Measurements from ENCODE around the gene C6orf141. TPM values are rescaled to one million over a fixed set of nuclear protein-coding genes. Genes with fewer than 3 reads are reported as not detected.
A peak's percentile ranks its signal among the peaks of the same experiment; 100 is the strongest.

The C6orf141 gene
- polyA plus RNA-seq, 1 experiment: not detected

DNA sequence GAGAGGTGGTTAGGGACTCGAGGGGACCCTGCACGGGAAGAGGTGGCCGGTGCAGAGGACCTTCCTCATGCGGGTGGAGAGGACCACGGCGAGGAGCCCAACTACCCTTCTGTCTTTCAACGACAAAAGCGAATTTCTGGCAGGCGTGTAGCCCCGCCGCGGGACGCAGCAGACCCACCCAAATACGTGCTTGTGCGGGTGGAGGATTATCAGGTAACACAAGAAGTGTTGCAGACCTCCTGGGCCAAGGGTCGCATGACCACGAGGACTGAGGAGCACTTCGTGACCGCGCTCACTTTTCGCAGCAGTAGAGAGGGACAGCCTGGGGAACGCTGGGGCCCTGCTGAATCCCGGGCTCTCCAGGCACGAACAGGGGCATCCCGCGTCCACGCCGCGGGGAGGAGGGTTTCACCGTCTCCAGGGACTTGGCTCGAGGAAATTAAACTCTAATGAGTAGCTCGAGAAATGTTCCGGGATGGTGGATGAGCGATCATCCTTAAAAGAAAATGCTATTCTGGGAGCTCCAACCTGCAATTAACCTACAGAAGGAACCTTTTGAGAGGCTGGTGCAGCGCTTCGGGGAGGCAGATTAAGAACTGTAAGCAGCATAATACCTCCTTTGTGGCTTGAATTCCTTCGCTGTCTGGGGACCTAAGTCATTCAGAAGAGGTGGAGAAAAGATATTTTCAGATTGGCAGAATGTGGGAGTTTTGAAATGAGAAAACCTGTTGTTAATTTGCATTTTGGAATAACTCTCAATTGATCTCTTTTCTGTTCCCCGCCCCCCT, 804 bp downstream of the C6orf141 start:
- TF ChIP-seq, protein P1, sequence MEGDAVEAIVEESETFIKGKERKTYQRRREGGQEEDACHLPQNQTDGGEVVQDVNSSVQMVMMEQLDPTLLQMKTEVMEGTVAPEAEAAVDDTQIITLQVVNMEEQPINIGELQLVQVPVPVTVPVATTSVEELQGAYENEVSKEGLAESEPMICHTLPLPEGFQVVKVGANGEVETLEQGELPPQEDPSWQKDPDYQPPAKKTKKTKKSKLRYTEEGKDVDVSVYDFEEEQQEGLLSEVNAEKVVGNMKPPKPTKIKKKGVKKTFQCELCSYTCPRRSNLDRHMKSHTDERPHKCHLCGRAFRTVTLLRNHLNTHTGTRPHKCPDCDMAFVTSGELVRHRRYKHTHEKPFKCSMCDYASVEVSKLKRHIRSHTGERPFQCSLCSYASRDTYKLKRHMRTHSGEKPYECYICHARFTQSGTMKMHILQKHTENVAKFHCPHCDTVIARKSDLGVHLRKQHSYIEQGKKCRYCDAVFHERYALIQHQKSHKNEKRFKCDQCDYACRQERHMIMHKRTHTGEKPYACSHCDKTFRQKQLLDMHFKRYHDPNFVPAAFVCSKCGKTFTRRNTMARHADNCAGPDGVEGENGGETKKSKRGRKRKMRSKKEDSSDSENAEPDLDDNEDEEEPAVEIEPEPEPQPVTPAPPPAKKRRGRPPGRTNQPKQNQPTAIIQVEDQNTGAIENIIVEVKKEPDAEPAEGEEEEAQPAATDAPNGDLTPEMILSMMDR (IDR thresholded peaks at IDR 0.05; ENCODE audit: low read depth, low read length): no peak
- ChIA-PET POLR2A (no interaction called here), CTCF (interaction anchor here (2.9 to 14.7 kb wide), 3 partner anchors 10 to 55 kb away, joined by 7 to 177 read pairs (median 26); no protein-coding TSS in a partner anchor)
- DNase-seq (ENCODE audit: low read depth, low spot score): no peak
- Histone ChIP-seq H3K27me3 (ENCODE audit: control insufficient read depth, insufficient read depth, low read length) (peaks cover 16% of the 10 kb centered on the region), H3K27ac (ENCODE audit: low read depth, low read length) (no peak overlapping the region), H3K4me3 (ENCODE audit: low read depth, low read length) (peak overlapping the region; percentile 43), H3K9me3 (ENCODE audit: control insufficient read depth, insufficient read depth, low read length) (no peaks in the 10 kb centered on the region; the same call in 1 of the 2 replicates)

DNA sequence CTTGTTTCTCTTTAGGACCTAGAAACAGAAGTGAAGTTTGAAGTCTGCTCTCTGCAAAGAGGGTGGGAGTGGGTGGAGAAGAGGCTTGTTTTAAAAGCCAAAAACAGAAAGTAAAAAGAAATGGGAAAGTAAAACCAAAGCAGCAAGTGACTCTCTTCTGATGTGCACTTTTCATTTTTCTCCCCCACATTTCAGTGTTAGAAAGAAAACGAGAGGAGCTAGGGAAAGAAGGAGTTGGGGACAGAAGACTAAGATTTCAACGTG, 1.3 kb downstream of the C6orf141 start:
- ChIA-PET CTCF (interaction anchor here (2.9 to 14.7 kb wide), 3 partner anchors 10 to 55 kb away, joined by 7 to 177 read pairs (median 26); no protein-coding TSS in a partner anchor), POLR2A (no interaction called here)
- no peaks in the 10 kb centered on the region; the same call in 1 of the 2 replicates for H3K9me3 ChIP-seq (ENCODE audit: control insufficient read depth, insufficient read depth, low read length)
- no peak for DNase-seq (ENCODE audit: low read depth, low spot score)
- H3K27me3 ChIP-seq (ENCODE audit: control insufficient read depth, insufficient read depth, low read length): peaks cover 16% of the 10 kb centered on the region
- no peak overlapping the region for H3K4me3 ChIP-seq (ENCODE audit: low read depth, low read length)
- TF ChIP-seq, protein P1 (IDR thresholded peaks at IDR 0.05; ENCODE audit: low read depth, low read length): no peak
- no peak overlapping the region for H3K27ac ChIP-seq (ENCODE audit: low read depth, low read length)

DNA sequence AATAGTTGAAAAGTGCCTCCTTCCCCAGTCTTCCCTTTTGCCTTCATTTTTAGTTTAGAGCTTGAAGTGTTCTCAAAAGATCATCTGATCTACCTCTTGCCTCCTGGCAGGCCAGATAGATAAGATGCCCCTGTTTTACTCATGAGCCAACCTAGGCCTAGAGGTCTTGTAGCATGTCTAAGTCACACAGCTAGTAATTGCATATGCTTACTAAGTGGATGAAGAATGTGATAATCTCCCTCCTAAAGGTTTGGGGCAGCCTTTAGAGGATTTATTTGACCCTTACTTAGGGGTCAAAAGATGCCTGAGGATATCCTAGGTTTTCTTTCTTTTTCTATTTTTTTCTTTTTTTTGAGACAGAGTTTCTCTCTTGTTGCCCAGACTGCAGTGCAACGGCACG, 2.1 kb downstream of the C6orf141 start:
- POLR2A ChIA-PET: no interaction called here

DNA sequence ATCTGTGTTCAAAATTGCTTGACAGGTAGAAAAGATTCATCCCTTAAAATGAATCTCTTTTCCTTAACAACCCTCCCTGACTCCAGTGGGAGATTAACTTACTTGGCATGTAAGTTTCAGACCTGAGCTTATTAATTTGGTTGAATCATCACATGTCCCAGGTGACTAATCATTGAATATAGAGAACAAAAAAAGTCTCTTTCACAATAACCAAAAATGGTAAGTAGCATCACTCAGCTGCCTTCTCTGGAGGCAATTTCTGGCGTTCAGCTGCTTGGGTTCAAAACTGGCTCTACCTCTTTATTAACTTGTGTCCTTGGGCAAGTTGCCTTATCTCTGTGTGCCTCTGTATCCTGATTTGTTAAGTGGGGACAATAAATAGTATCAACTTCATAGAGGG, 2.9 kb downstream of the C6orf141 start:
- DNase-seq (ENCODE audit: low read depth, low spot score): no peak
- Histone ChIP-seq H3K27me3 (ENCODE audit: control insufficient read depth, insufficient read depth, low read length) (peaks cover 16% of the 10 kb centered on the region), H3K27ac (ENCODE audit: low read depth, low read length) (no peak overlapping the region), H3K4me3 (ENCODE audit: low read depth, low read length) (no peak overlapping the region), H3K9me3 (ENCODE audit: control insufficient read depth, insufficient read depth, low read length) (no peaks in the 10 kb centered on the region; the same call in 1 of the 2 replicates)
- ChIA-PET POLR2A (no interaction called here), CTCF (interaction anchor here (1.8 to 14.7 kb wide), 3 partner anchors 10 to 53 kb away, joined by 5 to 177 read pairs (median 26); no protein-coding TSS in a partner anchor)
- TF ChIP-seq, protein P1 (IDR thresholded peaks at IDR 0.05; ENCODE audit: low read depth, low read length): no peak

More for the DNA sequence above, 2.1 kb downstream of the C6orf141 start:
- CTCF ChIA-PET: interaction anchor here (2.9 to 14.7 kb wide), 3 partner anchors 11 to 54 kb away, joined by 7 to 177 read pairs (median 26); no protein-coding TSS in a partner anchor
- no peak overlapping the region for H3K27ac ChIP-seq (ENCODE audit: low read depth, low read length)
- no peaks in the 10 kb centered on the region; the same call in 1 of the 2 replicates for H3K9me3 ChIP-seq (ENCODE audit: control insufficient read depth, insufficient read depth, low read length)
- TF ChIP-seq, protein P1 (IDR thresholded peaks at IDR 0.05; ENCODE audit: low read depth, low read length): no peak
- no peak overlapping the region for H3K4me3 ChIP-seq (ENCODE audit: low read depth, low read length)
- DNase-seq (ENCODE audit: low read depth, low spot score): no peak
- peaks cover 16% of the 10 kb centered on the region for H3K27me3 ChIP-seq (ENCODE audit: control insufficient read depth, insufficient read depth, low read length)

DNA sequence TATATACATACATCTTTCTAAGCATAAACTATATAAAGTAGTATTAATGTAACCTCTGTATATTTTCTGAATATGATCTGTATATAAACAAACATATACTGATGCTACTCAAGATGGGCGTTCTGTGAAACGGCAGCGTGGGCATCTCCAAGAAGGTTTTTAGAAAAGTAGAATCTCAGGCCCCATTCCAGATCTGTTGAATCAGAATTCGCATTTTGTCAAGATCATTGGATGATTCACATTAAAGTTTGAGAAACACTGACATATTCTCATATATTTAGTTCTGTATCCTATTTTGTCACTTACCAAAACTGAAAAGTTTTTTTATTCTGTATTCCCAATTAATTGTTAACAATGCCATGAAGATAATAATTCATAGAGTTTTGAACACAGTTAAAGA, 5.5 kb downstream of the C6orf141 start:
- TF ChIP-seq, protein P1 (IDR thresholded peaks at IDR 0.05; ENCODE audit: low read depth, low read length): no peak
- ChIA-PET CTCF (no interaction called here), POLR2A (no interaction called here)
- Histone ChIP-seq H3K9me3 (ENCODE audit: control insufficient read depth, insufficient read depth, low read length) (no peaks in the 10 kb centered on the region; the same call in 1 of the 2 replicates), H3K27me3 (ENCODE audit: control insufficient read depth, insufficient read depth, low read length) (peaks cover 5% of the 10 kb centered on the region), H3K4me3 (ENCODE audit: low read depth, low read length) (no peak overlapping the region), H3K27ac (ENCODE audit: low read depth, low read length) (no peak overlapping the region)
- no peak for DNase-seq (ENCODE audit: low read depth, low spot score)

Measured in AG04450 (cell line).